Measurements from ENCODE around the gene ADD1. TPM values are rescaled to one million over a fixed set of nuclear protein-coding genes. Genes with fewer than 3 reads are reported as not detected.

The ADD1 gene
- total and polyA plus RNA-seq, 2 of the 13 experiments (the other 11 are each of a cell fraction or from before 2014, with no cell fraction given), result 73.9 to 122 TPM

- TF ChIP-seq ZNF274 (CRISPR knock-in tag; IDR thresholded peaks at IDR 0.05) (no peak), RFX3 (CRISPR knock-in tag; IDR thresholded peaks at IDR 0.05) (no peak), BORCS8-MEF2B (CRISPR knock-in tag; IDR thresholded peaks at IDR 0.05) (no peak), ZSCAN30 (CRISPR knock-in tag; IDR thresholded peaks at IDR 0.05) (no peak), HNRNPUL1 (IDR thresholded peaks at IDR 0.05; ENCODE audit: low read depth, low read length) (no peak), ZNF691 (CRISPR knock-in tag; IDR thresholded peaks at IDR 0.05; ENCODE audit: borderline replicate concordance, low read depth) (no peak), ZBTB2 (CRISPR knock-in tag; IDR thresholded peaks at IDR 0.05; ENCODE audit: low read depth) (no peak), TCF12 (IDR thresholded peaks at IDR 0.05) (no peak), TCF12 (CRISPR knock-in tag; IDR thresholded peaks at IDR 0.05) (no peak), ZNF780A (CRISPR knock-in tag; IDR thresholded peaks at IDR 0.05) (no peak), ZMYM3 (CRISPR knock-in tag; IDR thresholded peaks at IDR 0.05) (no peak; the same call in 1 of the 2 replicates), SRY (CRISPR knock-in tag; IDR thresholded peaks at IDR 0.05) (no peak), MAFF (IDR thresholded peaks at IDR 0.05; ENCODE audit: low read depth, low read length) (no peak), KDM5B (CRISPR knock-in tag; IDR thresholded peaks at IDR 0.05; ENCODE audit: borderline replicate concordance) (no peak), ZBTB37 (CRISPR knock-in tag; IDR thresholded peaks at IDR 0.05) (no peak), NFRKB (IDR thresholded peaks at IDR 0.05) (no peak), HDAC1 (CRISPR knock-in tag; IDR thresholded peaks at IDR 0.05) (no peak; the same call in 1 of the 2 replicates), ETS1 (CRISPR knock-in tag; IDR thresholded peaks at IDR 0.05) (no peak), AHR (CRISPR knock-in tag; IDR thresholded peaks at IDR 0.05) (no peak), GLMP (CRISPR knock-in tag; IDR thresholded peaks at IDR 0.05; ENCODE audit: borderline replicate concordance) (no peak), FOSL1 (CRISPR knock-in tag; IDR thresholded peaks at IDR 0.05; ENCODE audit: borderline replicate concordance) (no peak), MBD4 (IDR thresholded peaks at IDR 0.05; ENCODE audit: borderline replicate concordance, low read length) (no peak), EEA1 (CRISPR knock-in tag; IDR thresholded peaks at IDR 0.05; ENCODE audit: borderline replicate concordance) (no peak), ZNF101 (CRISPR knock-in tag; IDR thresholded peaks at IDR 0.05; ENCODE audit: borderline replicate concordance, low read depth) (no peak), JARID2 (CRISPR knock-in tag; IDR thresholded peaks at IDR 0.05; ENCODE audit: insufficient replicate concordance) (no peak), ZNF292 (CRISPR knock-in tag; IDR thresholded peaks at IDR 0.05; ENCODE audit: borderline replicate concordance, low read depth) (no peak), RARA (CRISPR knock-in tag; IDR thresholded peaks at IDR 0.05) (0 out of 2 replicates have a peak, but pooled peaks have one; percentile 18)
Measured at GRCh38 chr4:2857349-2857927, 13.8 kb downstream of the ADD1 start (continued).
